Limb (tissue), 2 donors: ENCODE data around the gene IFITM1.
"Not testable (repeated sequence)": the region's sequence is repeated elsewhere in the genome, so short reads cannot be mapped to it uniquely, and the experiment has no call there.

Source experiments
- DNase-seq, 2 donors: peaks; one replicate each; pipeline ENCODE4 v3.0.0-alpha.2; 2016; ENCODE audit errors: extremely low spot score in 2 of 2

IFITM1 gene

GRCh38 chr11:313787-314553 is at the start of gene IFITM1:
IFITM1 (plus strand) TSS chr11:314040; CDS start chr11:314171, 131 bp downstream.
- peak in 1 of 2 donors; percentile 36 for DNase-seq

GRCh38 chr11:266676-267439 is 47.0 kb upstream of the IFITM1 start:
- no peak for DNase-seq

DNA sequence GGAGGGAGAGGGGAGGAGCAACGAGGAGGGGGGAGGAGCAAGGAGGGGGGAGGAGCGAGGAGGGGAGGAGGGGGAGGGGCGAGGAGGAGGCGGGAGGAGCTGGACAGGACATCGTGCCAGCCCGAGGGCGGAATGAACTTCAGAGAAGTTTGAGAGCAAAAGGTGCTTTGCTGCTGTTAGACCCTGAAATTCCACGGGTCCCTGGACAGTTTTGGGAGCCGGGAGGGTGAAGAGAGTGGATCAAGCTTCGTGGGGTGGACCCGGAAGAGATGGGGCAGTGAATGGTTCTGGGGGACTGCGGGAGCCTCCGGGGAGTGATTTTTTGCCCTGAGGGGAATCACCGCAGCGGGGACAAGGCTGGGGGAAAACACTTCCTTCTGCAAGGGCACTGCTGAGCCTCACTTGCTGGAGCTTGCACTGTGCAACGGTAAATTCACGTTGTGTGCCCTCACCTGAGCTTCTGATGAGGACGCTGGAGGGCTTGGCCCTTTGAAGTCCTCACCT is 46.3 kb upstream of the IFITM1 start:
- no peak for DNase-seq

DNA sequence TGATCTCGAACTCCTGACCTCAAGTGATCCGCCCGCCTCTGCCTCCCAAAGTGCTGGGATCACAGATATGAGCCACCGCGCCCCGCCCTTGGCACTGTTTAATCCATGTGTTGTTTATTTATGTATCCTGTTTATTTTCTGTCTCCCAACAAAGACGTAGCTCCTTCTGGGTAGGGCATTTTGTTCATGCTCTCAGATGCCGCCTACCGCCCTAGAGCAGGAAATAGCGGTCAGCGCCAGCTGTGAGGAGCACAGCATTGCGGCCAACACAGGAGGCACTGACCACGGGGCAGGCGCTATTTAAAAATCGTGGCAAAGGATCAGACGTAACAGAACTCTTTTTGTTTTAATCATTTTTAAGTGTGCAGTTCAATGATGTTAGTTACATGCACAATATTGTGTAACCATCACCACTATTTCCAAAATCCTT is 45.1 kb upstream of the IFITM1 start:
- DNase-seq = not testable (repeated sequence)

- no peak for DNase-seq
Measured at GRCh38 chr11:269146-269890, 44.5 kb upstream of the IFITM1 start.

- no peak for DNase-seq
Measured at GRCh38 chr11:270451-271318, 43.2 kb upstream of the IFITM1 start.

GRCh38 chr11:271319-271715 is 42.5 kb upstream of the IFITM1 start:
- DNase-seq = no peak

GRCh38 chr11:272195-272930 is 41.5 kb upstream of the IFITM1 start:
- DNase-seq = no peak

GRCh38 chr11:272931-273198 is 41.0 kb upstream of the IFITM1 start:
- no peak for DNase-seq

DNA sequence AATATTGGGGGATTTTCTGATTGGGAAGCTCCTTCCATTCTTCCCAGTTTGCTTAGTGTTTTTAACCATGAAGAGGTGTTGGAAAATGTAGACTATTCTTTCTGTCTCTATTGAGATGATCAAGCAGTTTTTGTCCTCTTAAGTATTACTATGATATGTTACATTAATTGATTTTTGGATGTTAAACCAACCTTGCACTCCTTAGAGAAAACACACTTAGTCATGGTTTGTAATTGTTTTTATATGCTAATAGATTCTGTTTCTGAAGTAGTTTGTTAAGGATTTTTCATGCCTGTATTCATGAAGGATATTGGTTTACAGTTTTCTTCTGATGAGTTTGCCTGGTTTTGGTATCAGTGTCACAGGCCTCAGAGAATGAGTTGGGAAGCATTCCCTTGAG is 37.6 kb upstream of the IFITM1 start:
- no peak for DNase-seq

DNA sequence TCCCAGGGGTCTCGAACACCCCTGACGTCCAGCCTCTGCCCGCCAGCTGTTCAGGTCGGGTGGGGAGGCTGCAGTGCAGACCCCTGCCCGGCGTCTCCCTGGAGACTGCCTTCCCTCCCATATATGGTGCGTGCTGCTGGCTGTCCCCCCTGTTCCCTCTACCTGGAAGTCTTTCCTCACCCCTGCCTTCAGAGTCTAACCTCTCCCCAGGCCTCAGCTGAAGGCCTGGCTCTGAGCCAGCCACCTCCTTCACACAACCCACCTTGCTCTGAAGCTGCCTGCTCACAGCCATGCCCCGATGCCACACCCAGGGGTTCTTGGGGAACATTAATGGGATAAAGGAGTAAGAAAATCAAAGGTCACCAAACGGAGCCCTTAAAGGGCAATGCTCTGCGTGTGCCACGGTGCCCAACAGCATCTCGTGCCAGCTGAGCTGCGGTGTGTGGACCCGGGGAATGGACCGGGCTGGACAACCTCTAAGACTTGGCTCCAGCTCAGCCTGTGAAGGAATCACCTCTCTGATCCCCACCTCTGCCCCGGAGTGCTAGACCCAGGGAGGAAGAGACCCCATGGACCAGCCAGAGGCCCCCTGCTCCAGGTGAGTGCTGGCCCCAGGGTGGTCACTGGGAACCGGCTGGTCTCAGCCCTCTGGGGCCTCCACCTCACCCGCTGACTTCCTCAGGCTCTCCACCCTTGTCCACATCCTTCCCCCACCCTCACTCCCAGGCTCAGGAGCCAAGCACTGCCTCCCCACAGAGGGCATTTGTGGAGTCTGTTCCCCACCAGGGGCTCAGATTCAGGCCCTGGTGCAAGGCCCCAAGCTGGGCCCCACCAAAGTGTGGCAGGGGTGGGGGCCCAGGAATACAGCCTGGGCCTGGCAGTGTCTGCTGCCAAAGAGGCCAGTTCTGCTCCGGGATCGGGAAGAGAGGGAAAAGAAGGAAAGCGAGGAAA is 35.6 kb upstream of the IFITM1 start, which contains the start of gene NLRP6:
Gene NLRP6 (plus strand): TSS at position 407 of the 951 bp plus-strand sequence. CDS start 163 bp downstream, at position 570.
- DNase-seq = peak in 1 of 2 donors; percentile 27

- DNase-seq = no peak
Measured at GRCh38 chr11:279040-279965, 34.5 kb upstream of the IFITM1 start.

DNA sequence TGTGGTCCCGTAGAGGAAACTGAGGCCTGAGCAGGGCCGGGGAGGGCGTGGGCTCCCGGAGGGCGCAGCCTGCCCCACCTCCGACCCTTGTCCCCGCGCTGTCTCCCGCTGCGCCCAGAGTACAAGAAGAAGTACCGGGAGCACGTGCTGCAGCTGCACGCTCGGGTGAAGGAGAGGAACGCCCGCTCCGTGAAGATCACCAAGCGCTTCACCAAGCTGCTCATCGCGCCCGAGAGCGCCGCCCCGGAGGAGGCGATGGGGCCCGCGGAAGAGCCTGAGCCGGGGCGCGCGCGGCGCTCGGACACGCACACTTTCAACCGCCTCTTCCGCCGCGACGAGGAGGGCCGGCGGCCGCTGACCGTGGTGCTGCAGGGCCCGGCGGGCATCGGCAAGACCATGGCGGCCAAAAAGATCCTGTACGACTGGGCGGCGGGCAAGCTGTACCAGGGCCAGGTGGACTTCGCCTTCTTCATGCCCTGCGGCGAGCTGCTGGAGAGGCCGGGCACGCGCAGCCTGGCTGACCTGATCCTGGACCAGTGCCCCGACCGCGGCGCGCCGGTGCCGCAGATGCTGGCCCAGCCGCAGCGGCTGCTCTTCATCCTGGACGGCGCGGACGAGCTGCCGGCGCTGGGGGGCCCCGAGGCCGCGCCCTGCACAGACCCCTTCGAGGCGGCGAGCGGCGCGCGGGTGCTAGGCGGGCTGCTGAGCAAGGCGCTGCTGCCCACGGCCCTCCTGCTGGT is 33.7 kb upstream of the IFITM1 start:
- peak in 1 of 2 donors; percentile 38 for DNase-seq

DNA sequence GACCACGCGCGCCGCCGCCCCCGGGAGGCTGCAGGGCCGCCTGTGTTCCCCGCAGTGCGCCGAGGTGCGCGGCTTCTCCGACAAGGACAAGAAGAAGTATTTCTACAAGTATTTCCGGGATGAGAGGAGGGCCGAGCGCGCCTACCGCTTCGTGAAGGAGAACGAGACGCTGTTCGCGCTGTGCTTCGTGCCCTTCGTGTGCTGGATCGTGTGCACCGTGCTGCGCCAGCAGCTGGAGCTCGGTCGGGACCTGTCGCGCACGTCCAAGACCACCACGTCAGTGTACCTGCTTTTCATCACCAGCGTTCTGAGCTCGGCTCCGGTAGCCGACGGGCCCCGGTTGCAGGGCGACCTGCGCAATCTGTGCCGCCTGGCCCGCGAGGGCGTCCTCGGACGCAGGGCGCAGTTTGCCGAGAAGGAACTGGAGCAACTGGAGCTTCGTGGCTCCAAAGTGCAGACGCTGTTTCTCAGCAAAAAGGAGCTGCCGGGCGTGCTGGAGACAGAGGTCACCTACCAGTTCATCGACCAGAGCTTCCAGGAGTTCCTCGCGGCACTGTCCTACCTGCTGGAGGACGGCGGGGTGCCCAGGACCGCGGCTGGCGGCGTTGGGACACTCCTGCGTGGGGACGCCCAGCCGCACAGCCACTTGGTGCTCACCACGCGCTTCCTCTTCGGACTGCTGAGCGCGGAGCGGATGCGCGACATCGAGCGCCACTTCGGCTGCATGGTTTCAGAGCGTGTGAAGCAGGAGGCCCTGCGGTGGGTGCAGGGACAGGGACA is 32.9 kb upstream of the IFITM1 start:
- peak in 1 of 2 donors; percentile 38 for DNase-seq

DNA sequence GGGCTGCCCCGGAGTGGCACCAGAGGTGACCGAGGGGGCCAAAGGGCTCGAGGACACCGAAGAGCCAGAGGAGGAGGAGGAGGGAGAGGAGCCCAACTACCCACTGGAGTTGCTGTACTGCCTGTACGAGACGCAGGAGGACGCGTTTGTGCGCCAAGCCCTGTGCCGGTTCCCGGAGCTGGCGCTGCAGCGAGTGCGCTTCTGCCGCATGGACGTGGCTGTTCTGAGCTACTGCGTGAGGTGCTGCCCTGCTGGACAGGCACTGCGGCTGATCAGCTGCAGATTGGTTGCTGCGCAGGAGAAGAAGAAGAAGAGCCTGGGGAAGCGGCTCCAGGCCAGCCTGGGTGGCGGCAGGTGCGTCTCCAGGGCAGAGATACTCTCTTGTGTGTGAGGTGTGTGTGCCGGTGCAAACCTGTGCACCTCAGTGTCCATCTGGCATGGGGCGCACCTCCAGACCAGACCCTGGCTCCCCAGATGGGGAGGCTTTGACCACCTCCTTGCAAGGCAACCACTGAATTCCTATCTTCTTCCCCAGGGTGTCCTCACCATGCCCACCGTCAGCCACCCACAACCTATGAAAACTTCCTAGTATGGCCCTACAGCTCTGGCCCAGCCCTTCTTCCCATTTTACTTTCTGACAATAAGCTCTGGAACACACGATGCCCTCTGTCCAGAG is 32.2 kb upstream of the IFITM1 start:
- DNase-seq = peak in 1 of 2 donors; percentile 20

- DNase-seq = peak in 1 of 2 donors; percentile 17
Measured at GRCh38 chr11:282171-282570, 31.7 kb upstream of the IFITM1 start.
